Right ventricle myocardium superior (tissue), 1 donor: ENCODE results near the gene MRM2. TPM values are rescaled to one million over a fixed set of nuclear protein-coding genes. Genes with fewer than 3 reads are reported as not detected.

Source experiments
- ATAC-seq: fragments of 200-7000 bp; cut with Tn5 transposase; one replicate; pipeline ENCODE4 v1.9.1; 2020; ENCODE audit warnings: mild to moderate bottlenecking; ENCODE audit not compliant: poor library complexity
- DNase-seq: peaks from one replicate; pipeline ENCODE4 v3.0.0-alpha.2; 2020
- intact Hi-C: fragments of 100-400 bp; cut with DNase I; formaldehyde crosslinking; loops from one replicate; pipeline ENCODE4 v1.11.2; 2022
- microRNA-seq: library from miRNA; unstranded; fragments of <30 nt; microRNA quantifications from one replicate; pipeline ENCODE4 v1.2.0, GENCODE V29; 2020
- total RNA-seq: library from RNA; stranded (reverse); fragmentation: NEBNext Ultra II Directional; extraction: Animal tissue kit (Norgen Biotek cat#: 25700); gene quantifications from one replicate; pipeline ENCODE4 v1.2.1, GENCODE V29; 2021
- donor health status: DM: no; HTN: yes; CAD: no; lungs with severe emphysema.

The MRM2 gene
- total RNA-seq, 1 donor from 2014 or later = 20.0 TPM

DNA sequence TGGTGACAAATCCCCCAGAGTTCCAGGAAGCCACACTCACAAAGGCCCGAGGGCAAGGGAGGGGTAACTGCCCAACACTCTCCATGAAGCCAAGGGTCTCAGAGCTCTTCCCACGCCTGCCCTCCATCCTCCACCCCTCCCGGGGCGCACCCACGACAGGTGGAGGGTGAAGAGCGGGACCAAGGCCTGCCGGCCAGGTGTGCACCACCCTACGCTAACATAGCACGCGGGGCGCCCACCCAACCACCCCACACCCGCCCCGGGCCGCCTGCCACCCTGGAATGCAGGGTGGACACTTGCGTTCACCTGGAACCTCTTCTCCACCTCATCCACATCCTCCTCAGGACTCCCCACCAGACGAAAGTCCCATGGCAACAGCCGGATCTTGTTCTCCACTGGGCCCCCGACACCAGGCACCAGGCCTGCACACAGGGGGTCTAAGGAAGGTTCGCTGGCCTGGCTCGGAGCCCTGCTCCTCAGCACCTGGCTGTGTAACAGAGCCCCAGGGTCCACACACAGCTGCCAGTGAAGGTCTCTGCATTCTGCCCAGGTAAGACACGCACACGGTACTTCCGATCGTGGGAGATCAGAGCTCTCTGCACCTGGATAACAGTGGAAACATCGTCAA lies 41.9 kb downstream of the MRM2 start:
- ATAC-seq (no peak), DNase-seq (peak; percentile 31)
- intact Hi-C loops = loop anchor here (5.0 kb wide), 1 partner anchor 98 kb away; no protein-coding TSS in a partner anchor

DNA sequence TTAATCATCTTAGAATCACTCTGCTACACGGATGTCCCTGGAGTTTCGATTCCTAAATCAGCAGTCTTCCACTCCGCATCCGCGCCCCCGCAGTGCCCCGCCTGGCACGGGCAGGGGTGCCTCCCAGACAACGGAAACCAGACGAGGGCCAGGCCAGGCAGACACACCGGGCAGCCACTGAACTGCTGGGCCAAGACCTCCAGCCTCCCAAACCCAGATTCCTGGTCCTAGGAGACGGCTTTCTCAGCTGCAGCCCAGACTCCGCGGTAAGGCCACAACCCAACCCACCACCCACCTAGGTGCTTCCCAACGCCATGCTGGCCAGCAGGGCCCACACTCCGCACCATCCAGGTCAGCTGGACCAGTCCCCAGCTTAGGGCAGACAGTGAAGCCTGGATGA lies 42.5 kb downstream of the MRM2 start:
- ATAC-seq (no peak), DNase-seq (peak; percentile 26)
- intact Hi-C loops = no loop called here

DNA sequence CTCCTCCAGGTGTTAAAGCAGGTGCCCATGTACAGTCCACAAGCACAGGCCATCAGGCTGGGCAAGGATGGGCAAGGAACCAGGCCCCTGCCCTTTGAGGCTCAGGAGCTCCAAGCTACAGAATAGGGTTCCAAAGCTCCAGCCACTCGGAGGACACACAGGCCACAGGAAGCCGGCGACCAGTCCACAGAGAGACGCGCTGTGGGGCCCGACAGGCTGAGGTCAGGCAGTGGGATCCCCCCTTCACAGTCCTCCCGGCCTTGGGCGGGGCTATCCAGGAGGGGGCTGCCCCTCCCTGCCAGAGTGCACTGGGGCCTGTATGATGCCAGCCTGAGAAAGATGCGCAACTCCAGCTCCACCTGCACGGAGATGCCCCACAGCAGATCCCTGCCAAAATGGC lies 43.2 kb downstream of the MRM2 start:
- ATAC-seq = no peak
- peak; percentile 21 for DNase-seq
- intact Hi-C loops = no loop called here

DNA sequence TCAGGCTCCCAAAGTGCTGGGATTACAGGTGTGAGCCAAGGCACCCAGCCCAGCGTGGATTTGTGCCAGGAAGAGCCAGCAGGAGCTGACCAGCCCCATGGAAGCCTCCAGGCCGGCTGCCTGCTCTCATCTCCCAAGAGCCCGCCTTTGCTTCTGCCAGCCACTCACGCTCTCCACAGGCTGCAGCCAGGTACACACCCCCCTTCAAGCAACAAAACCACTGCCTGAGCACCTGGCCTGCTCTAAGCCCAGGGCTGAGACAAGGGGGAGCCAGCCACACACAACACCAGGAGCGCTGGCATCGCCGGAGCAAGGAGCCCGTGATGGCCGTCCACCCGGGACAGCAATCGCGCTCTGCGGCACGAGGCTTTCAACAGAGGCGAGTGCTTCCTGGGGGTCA lies 43.8 kb downstream of the MRM2 start:
- DNase-seq (peak; percentile 51), ATAC-seq (no peak)
- intact Hi-C loops = no loop called here

DNA sequence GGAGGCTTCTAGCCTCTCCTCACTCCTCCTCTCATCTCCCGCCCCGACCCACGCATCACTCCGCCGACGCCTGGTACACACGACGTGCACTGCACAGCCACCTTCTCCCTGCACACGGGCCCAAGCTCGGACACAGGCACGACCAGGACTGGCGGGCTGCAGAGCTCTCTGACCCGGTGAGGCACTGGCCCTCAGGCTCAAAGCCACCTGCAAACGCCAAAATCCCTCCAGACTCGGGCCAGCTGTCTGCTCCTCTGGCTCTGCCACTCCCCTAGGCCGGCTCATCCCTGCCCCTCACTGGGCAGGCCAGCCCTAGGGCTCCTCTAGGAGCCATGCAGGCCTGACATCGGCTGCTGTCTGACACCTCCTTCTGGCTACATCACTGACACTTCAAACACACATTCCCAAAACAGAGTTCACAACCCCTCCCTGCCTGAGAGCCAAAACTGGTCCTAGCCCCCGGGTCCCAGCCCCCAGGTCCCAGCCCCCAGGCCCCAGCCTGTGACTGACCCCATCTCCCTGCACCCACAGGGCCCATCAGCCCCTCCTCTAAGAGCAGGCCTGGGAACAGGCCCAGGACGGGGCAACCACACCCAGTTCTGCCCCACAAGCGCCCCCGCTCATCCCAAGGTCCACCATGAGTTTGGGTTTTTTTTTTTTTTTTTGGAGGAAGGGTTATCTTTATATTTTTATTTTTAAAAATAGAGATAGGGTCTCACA lies 44.4 kb downstream of the MRM2 start:
- intact Hi-C loops = no loop called here
- ATAC-seq = no peak
- peak; percentile 33 for DNase-seq

DNA sequence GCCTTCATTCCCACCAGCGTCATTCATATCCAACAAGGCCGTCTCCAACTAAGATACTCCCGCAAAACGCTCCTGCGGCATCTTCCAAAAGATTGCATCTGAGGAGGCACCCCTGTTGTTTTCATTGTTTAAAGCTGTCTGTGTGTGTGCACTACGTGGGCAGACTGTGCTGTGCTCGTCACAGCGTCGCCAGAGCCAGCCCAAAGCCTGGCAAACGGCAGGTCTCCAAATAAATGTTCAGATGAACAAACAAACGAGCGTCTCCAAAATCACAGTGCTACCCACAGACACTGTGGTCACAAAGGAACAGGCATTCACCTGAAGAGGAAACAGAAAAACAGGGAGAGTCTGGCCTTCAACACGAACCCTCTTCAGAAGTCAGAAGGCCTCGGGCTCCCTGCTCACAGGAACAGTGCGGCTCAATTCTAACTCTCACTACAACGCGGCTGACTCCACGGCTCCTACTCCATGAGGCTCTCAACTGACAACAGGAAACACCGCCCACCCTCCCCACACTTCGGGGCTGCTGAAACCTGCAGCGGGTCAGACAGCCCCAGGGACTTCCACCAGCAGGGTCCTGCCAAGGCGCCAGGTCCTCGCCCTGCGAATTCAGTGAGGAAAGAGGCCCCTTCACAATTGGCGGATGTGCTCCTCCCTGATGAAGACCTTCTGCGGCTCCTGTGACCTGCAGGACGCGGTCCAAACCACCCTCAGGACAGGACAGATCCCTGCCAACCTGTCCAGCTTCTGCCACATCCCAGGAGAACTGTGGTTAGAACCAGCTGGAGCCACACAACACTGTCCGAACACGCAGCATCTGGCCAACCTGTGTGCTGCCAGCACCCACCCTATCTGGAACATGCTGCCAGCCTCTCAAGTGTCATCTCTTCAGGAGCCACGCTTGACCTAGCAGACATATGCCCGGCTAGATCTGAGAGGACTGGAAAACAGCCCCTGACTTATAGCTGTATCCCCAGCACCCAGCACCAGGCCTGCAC lies 45.3 kb downstream of the MRM2 start:
- intact Hi-C loops = no loop called here
- DNase-seq (peak; percentile 44), ATAC-seq (peak; percentile 6)

DNA sequence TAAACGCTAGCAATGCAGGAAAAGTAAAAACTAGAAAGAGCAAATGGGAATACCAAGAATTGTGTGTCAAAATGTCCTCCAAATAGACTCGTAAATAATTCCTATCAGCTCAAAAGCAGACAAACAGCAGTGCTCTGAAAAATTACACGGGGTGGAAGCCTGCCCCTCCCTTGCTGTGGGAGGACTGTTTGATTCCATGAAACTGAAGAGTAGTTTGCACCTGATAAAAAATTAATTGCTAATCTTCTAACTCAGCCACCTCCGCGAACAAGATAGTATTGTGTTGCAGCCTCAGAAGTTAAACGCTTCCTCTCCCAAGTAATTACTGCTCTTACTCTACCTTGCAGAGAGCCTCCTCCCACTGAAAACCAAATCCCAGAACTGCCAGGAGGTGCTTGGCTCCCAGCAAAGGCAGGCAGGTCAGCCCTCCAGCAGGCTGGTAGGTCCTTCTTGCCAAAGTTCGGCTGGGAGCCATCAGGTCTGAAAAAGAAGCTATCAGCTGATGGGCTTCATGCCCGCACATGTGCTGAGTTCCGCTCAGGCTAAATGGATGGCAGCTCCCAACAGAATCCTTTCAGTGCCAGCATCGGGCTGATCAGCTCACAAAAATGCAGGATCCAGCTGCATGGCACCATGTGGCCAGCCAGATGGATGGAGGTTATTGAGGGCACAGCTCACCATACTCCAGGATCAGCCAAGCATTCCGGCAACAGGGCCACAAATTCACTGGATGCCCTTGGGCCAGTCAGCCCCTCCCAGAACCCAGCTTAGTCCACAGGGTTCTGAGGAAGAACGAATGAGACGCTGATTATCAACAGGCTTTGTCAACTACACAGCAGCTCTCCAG lies 46.4 kb downstream of the MRM2 start:
- intact Hi-C loops = no loop called here
- peak; percentile 84 for ATAC-seq
- DNase-seq = peak; percentile 72

DNA sequence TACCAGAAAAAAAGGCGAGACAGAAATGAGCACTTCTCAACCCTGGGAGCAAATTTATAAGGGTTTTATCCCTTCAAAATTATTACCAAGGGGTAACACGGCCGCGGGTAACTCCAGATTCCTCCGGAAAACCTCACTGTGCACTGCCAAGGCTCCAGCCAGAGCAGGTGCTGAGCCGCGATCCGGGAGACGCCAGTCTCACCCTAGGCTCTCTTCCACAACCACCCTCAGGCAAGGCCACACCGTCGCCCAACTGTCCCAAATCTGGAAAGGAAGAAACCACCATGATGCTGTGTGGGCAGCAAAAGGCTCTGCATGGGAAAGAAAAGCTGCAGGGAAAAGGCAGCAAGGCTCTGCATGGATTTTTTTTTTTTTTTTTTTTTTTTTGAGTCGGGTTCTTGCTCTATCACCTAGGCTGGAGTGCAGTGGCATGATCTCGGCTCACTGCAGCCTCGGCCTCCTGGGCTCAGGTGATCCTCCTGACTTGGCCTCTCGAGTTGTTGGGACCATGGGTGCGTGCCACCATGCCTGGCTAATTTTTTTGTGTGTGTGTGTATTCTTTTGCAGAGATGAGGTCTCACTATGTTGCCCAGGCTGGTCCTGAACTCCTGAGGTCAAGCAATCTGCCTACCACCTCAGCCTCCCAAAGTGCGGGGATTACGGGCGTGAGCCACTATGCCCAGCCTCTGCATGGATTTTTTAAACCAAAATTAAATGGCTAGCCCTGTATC lies 48.3 kb downstream of the MRM2 start:
- ATAC-seq = no peak
- intact Hi-C loops = no loop called here
- DNase-seq = peak; percentile 13

DNA sequence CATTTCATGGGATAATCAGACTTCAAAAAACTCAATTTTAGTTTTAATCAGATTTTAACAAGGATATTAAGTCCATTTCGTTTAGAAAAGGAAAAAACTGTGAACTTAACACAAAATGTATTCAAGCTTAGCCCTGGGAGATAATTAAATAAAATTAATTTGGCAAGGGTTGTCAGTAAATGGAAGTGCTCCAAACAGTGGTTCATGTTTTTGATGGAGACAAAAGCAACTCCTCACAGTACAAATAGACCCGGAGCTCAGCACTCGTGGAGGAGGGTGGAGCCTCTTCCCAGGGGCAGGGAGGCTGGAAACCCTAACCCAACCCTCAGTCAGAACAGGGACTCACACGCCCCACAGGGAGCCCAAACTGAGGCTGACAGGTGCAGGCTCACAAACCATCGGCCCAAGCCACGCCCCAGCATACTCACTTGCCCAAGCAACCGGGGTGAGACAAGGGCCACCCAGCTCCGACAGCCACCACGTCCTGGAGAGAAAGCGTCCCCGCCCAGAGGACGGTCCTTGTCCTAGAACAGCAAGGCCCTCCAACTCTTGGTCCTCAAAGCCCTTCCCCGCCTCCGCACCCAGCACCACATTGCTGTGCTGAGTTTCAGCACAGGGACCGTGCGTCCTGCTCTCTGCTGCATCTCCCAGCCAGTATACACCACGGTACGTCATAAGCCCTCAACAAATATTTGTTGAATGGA lies 49.0 kb downstream of the MRM2 start:
- peak; percentile 33 for DNase-seq
- intact Hi-C loops = no loop called here
- no peak for ATAC-seq

DNA sequence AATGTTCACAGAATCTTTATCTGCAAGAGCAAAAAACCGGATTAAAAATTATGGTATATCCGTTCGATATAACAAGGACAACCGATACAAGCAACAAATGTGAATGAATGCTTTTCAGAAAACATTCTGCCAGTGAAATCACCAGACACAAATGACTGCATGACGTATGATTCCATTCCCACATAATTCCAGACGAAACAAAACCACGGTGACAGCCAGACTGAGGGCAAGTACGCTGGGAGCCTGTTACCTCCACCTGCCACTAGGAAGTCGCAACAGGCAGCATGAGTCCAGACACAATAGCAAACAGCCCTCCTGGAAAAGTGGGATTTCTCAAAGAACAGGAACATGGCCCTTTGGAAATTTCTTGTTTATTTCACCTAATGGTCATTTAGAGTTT lies 51.0 kb downstream of the MRM2 start:
- DNase-seq (peak; percentile 4), ATAC-seq (no peak)
- intact Hi-C loops = no loop called here

DNA sequence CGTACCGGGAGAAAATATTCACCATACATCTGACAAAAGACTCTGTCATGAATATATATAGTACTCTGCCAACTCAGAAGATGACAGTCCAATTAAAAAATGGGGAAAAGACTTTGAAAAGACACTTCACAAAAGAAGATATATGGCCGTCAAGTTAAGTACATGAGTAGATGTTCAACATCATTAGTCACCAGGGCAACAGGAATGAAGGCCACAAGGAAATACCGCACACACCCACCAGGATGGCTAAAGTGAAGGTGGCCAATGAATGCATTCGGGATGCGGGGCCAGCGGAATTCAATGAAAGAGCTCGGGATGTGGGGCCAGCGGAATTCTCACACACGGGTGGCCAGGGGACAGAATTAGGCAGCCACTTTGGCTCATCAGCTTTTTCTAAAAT lies 51.5 kb downstream of the MRM2 start:
- ATAC-seq (no peak), DNase-seq (peak; percentile 6)
- intact Hi-C loops = no loop called here

DNA sequence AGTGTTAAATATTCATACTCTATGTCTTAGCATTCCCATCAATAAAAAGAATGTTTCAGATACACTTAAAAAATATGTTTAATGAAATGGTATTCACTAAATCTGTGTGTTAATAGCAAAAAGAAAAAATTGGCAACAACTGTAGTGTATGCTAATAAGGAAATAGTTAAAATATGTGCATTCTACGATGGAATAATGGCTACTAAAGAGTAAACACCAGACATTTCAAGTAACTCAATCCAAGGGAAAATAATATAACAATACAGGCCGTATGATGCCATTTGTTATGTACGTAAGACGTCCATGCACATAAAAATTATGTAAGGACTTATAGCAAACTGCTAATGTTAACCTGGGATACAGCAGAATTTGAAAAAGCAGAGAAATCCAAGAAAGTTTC lies 55.8 kb downstream of the MRM2 start:
- DNase-seq (no peak), ATAC-seq (no peak)
- intact Hi-C loops = no loop called here

DNA sequence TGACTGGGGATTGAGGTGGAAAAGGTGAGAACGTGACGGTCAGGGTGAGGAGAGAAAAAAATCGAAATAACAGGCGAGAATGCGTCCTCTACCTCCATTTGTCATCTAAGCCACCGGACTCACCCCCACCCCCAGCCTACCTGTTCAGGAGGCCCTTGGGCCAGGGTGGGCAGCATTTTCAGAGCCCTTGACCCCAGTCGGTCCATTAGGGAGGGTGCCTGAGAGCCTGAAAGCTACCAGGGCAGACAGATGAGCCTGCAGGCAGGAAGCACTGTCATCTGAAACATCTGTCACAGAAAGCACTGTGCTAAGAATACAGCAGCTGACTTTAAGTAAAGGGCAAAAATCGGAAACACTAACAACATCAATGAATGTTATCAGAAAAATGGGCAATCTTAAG lies 56.3 kb downstream of the MRM2 start:
- DNase-seq = peak; percentile 16
- no peak for ATAC-seq

More for the DNA sequence above, 56.3 kb downstream of the MRM2 start:
- intact Hi-C loops = no loop called here

Small RNA genes lying within 50 kb of the gene (microRNA-seq; reads per million reads assigned to microRNA genes)
- not detected for gene MIR6836

Other genes starting within 250 kb of the MRM2 start
- 17.9 TPM for gene MAD1L1, start 9.3 kb downstream of the MRM2 start, total RNA-seq
- gene NUDT1, start within 50 bp of the MRM2 start, total RNA-seq = 10.6 TPM
- gene SNX8, start 72.2 kb upstream of the MRM2 start, total RNA-seq = 19.1 TPM
- gene EIF3B, start 112.6 kb upstream of the MRM2 start, total RNA-seq = 68.0 TPM
- 14.8 TPM for gene CHST12, start 161.4 kb upstream of the MRM2 start, total RNA-seq
- gene GRIFIN, start 234.2 kb upstream of the MRM2 start, total RNA-seq = not detected